ENCODE data around the gene DDX1.

The DDX1 gene

GRCh38 chr2:15647622-15648590, 56.2 kb downstream of the DDX1 start:
- CTCF ChIA-PET, result no interaction called here
- Histone ChIP-seq H3K9me3 (ENCODE audit: control insufficient read depth, insufficient read depth, low read depth, low read length) (no peaks in the 10 kb centered on the region), H3K4me3 (ENCODE audit: low read depth, low read length) (no peak overlapping the region), H3K27ac (ENCODE audit: extremely low read depth, low read depth, low read length) (no peak overlapping the region), H3K4me1 (ENCODE audit: control insufficient read depth, insufficient read depth, low read length) (no peaks in the 10 kb centered on the region), H3K36me3 (ENCODE audit: control insufficient read depth in 2 of 2, insufficient read depth in 1 of 2, low read length in 2 of 2) (no peaks in the 10 kb centered on the region)
- TF ChIP-seq, protein P1, sequence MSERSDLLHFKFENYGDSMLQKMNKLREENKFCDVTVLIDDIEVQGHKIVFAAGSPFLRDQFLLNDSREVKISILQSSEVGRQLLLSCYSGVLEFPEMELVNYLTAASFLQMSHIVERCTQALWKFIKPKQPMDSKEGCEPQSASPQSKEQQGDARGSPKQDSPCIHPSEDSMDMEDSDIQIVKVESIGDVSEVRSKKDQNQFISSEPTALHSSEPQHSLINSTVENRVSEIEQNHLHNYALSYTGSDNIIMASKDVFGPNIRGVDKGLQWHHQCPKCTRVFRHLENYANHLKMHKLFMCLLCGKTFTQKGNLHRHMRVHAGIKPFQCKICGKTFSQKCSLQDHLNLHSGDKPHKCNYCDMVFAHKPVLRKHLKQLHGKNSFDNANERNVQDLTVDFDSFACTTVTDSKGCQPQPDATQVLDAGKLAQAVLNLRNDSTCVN (tag by site-specific recombination; optimal IDR thresholded peaks at IDR 0.05), result no peak
- TF ChIP-seq ZNF624 (tag by site-specific recombination; IDR thresholded peaks at IDR 0.05) (no peak), SCRT1 (tag by site-specific recombination; IDR thresholded peaks at IDR 0.05; ENCODE audit: borderline replicate concordance) (no peak), ZNF157 (tag by site-specific recombination; IDR thresholded peaks at IDR 0.05) (no peak), KLF10 (tag by site-specific recombination; IDR thresholded peaks at IDR 0.05) (no peak)
- POLR2A ChIA-PET, result no interaction called here

- H3K4me1 ChIP-seq (ENCODE audit: control insufficient read depth, insufficient read depth, low read length), result no peaks in the 10 kb centered on the region
- H3K36me3 ChIP-seq (ENCODE audit: control insufficient read depth in 2 of 2, insufficient read depth in 1 of 2, low read length in 2 of 2), result no peaks in the 10 kb centered on the region
- ChIA-PET POLR2A (no interaction called here), CTCF (interaction anchor here (0.6 kb wide), 1 partner anchor 624 kb away, joined by 3 read pairs; no protein-coding TSS in a partner anchor)
- TF ChIP-seq ZNF366 (tag by site-specific recombination; conservative IDR thresholded peaks at IDR 0.05), result 0 out of 2 replicates have a peak, but pooled peaks have one; percentile 40
- no peak for TF ChIP-seq BCL11B (tag by site-specific recombination; IDR thresholded peaks at IDR 0.05; ENCODE audit: low read depth)
- no peak overlapping the region for H3K27ac ChIP-seq (ENCODE audit: extremely low read depth, low read depth, low read length)
- H3K4me3 ChIP-seq (ENCODE audit: low read depth, low read length), result no peak overlapping the region
- no peaks in the 10 kb centered on the region for H3K9me3 ChIP-seq (ENCODE audit: control insufficient read depth, insufficient read depth, low read depth, low read length)
Observed at GRCh38 chr2:15648593-15649525, 57.2 kb downstream of the DDX1 start.

DNA sequence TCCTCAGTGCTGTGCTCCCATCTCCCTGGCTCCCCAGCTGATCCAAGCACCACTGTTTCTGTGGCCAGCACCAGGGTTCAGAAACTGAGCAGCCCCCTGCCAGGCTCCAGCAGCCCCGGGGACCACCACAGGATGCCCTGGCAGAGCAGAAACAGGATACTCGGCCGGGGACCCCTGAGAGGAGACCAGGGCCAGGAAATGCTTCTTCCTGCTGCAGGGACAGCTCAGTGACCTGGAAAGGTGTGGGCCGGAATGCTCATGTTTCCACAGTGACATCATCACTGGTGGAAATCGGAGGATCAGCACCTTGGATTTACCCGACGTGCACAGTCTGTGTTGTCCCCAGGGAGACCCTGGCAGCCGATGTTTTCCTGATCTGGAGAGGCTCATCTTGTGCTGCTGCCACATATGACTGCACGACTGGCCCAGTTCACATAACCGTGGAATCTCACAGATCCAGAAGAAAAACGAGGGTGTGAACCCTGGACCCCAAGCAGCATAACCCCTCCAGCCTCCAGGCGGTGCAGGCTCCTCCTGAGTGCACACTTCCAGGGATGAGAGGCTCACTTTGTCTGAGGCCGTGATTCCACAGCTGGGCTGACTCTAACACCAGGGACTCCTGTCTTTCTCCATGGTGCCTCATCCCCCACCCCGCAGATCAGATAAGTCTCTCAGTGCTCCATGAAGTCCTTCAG, 58.0 kb downstream of the DDX1 start:
- no peak overlapping the region for H3K27ac ChIP-seq (ENCODE audit: extremely low read depth, low read depth, low read length)
- H3K9me3 ChIP-seq (ENCODE audit: control insufficient read depth, insufficient read depth, low read depth, low read length), result no peaks in the 10 kb centered on the region
- ChIA-PET POLR2A (no interaction called here), CTCF (no interaction called here)
- H3K4me1 ChIP-seq (ENCODE audit: control insufficient read depth, insufficient read depth, low read length), result no peaks in the 10 kb centered on the region
- no peaks in the 10 kb centered on the region for H3K36me3 ChIP-seq (ENCODE audit: control insufficient read depth in 2 of 2, insufficient read depth in 1 of 2, low read length in 2 of 2)
- no peak overlapping the region for H3K4me3 ChIP-seq (ENCODE audit: low read depth, low read length)
- TF ChIP-seq ZNF48 (tag by site-specific recombination; IDR thresholded peaks at IDR 0.05) (no peak), ZBTB21 (tag by site-specific recombination; IDR thresholded peaks at IDR 0.05) (no peak), ZNF341 (tag by site-specific recombination; IDR thresholded peaks at IDR 0.05; ENCODE audit: low read depth) (no peak), ZNF394 (tag by site-specific recombination; IDR thresholded peaks at IDR 0.05; ENCODE audit: borderline replicate concordance) (no peak), MYNN (tag by site-specific recombination; IDR thresholded peaks at IDR 0.05; ENCODE audit: borderline replicate concordance) (no peak), ZNF366 (tag by site-specific recombination; conservative IDR thresholded peaks at IDR 0.05) (no peak), GLIS1 (tag by site-specific recombination; IDR thresholded peaks at IDR 0.05) (no peak), YY2 (tag by site-specific recombination; IDR thresholded peaks at IDR 0.05) (no peak), ZFP69B (tag by site-specific recombination; IDR thresholded peaks at IDR 0.05) (no peak), ZNF19 (tag by site-specific recombination; IDR thresholded peaks at IDR 0.05; ENCODE audit: low read depth) (no peak), ZNF280C (tag by site-specific recombination; IDR thresholded peaks at IDR 0.05) (no peak), ZFP3 (tag by site-specific recombination; IDR thresholded peaks at IDR 0.05; ENCODE audit: low read depth) (no peak)
- TF ChIP-seq, protein P2, sequence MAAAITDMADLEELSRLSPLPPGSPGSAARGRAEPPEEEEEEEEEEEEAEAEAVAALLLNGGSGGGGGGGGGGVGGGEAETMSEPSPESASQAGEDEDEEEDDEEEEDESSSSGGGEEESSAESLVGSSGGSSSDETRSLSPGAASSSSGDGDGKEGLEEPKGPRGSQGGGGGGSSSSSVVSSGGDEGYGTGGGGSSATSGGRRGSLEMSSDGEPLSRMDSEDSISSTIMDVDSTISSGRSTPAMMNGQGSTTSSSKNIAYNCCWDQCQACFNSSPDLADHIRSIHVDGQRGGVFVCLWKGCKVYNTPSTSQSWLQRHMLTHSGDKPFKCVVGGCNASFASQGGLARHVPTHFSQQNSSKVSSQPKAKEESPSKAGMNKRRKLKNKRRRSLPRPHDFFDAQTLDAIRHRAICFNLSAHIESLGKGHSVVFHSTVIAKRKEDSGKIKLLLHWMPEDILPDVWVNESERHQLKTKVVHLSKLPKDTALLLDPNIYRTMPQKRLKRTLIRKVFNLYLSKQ (tag by site-specific recombination; IDR thresholded peaks at IDR 0.05; ENCODE audit: borderline replicate concordance), result no peak
- TF ChIP-seq, protein P3, sequence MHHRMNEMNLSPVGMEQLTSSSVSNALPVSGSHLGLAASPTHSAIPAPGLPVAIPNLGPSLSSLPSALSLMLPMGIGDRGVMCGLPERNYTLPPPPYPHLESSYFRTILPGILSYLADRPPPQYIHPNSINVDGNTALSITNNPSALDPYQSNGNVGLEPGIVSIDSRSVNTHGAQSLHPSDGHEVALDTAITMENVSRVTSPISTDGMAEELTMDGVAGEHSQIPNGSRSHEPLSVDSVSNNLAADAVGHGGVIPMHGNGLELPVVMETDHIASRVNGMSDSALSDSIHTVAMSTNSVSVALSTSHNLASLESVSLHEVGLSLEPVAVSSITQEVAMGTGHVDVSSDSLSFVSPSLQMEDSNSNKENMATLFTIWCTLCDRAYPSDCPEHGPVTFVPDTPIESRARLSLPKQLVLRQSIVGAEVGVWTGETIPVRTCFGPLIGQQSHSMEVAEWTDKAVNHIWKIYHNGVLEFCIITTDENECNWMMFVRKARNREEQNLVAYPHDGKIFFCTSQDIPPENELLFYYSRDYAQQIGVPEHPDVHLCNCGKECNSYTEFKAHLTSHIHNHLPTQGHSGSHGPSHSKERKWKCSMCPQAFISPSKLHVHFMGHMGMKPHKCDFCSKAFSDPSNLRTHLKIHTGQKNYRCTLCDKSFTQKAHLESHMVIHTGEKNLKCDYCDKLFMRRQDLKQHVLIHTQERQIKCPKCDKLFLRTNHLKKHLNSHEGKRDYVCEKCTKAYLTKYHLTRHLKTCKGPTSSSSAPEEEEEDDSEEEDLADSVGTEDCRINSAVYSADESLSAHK (tag by site-specific recombination; IDR thresholded peaks at IDR 0.05), result no peak
